HL-60/S4 (cell line): ENCODE results near the gene DMAC2.
"Not testable (repeated sequence)": the region's sequence is repeated elsewhere in the genome, so short reads cannot be mapped to it uniquely, and the experiment has no call there.

ENCODE experiments used
- in situ Hi-C: fragments of 300-500 bp; cut with MboI; formaldehyde crosslinking; loops from 2 replicates; pipeline ENCODE4 v1.14.3; 2022; ENCODE audit warnings: low sequenced_read_pairs

The DMAC2 gene

DNA sequence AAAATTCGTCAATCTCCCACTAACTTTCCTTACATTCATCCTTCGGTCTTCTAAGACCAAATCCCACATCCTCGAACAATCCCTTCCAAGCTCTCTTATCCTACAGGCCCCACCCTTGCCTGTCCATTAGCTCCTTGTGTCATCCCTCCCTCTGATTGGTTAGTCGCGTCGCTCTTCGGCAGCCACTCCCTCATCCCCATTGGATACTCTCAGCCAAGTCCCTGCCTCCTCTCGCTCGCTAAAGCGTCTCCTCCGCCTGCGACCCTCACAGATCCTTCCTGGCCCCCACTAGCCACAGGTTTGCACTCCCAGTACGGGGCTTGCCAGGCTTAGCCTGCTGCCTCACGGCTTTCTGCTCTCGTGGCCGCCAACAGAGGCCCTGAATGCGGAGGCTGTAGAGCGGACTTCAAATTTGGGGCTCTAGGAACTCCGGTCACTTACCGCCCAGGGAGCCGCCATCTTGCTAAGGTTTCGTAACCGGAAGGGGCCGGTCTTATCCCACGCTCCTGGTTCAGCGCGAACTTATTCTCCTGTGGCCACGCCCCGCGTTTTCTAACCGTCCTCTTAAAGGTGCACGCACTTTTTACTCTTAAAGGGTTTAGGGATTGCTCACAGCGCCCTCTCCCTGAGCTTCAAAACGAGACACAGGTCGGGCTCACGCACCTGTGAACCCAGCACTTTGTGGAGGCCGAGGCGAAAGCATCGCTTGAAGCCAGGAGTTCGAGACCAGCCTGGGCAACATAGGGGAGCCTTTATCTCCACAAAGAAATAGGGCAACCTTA is at the start of gene DMAC2:
DMAC2 (minus strand) TSS at position 472 of the 782 bp plus-strand sequence; CDS start at position 459, 13 bp downstream.
- in situ Hi-C loops, result loop anchor here (10.0 kb wide), 1 partner anchor 135 kb away; the partner anchor contains the start of gene CEACAM21

DNA sequence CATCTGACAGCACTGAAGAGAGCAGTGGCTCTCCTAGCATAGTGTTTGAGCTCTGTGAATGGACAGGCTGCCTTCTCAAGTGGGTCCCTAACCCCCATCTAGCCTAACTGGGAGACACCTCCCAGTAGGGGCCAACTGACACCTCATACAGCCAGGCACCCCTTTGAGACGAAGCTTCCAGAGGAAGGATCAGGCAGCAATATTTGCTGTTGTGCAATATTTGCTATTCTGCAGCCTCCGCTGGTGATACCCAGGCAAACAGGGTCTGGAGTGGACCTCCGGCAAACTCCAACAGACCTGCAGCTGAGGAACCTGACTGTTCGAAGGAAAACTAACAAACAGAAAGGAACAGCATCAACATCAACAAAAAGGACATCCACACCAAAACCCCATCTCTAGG is 47.2 kb upstream of the DMAC2 start:
- in situ Hi-C loops, result not testable (repeated sequence)

DNA sequence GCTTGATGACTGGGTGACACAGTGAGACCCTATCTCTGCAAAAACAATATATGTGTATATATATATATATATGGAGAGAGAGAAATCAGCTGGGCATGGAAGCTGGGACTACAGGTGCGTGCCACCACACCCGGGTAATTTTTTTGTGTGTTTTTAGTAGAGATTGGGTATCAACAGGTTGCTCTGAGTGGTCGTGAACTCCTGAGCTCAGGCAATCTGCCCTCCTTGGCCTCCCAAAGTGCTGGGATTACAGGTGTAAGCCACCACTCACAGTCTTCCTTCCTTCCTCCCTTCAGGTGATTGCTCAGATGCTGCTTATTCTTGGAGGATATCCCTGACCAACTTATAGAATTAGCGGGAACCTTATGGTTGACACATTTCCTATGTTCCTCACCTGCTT is 45.1 kb upstream of the DMAC2 start:
- in situ Hi-C loops, result no loop called here

DNA sequence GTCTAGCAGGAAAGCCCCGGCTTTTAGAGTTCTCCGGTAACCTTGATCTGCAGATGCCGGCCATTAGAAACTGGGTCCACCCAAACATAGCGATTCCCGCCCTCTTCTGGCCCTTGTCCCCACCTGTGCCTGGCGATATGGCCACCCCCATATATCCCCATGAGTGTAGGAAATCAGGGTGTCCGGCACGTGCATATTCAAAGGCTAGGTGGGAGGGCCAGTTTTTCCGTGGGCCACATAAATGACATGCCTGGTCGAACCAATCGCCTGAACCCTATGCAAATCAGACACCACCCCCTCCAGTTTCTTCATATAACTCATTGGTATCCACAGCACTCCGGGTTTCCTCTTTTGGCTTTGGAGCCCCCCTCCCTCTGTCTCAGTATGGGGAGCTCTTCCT is 40.6 kb upstream of the DMAC2 start:
- in situ Hi-C loops, result no loop called here

DNA sequence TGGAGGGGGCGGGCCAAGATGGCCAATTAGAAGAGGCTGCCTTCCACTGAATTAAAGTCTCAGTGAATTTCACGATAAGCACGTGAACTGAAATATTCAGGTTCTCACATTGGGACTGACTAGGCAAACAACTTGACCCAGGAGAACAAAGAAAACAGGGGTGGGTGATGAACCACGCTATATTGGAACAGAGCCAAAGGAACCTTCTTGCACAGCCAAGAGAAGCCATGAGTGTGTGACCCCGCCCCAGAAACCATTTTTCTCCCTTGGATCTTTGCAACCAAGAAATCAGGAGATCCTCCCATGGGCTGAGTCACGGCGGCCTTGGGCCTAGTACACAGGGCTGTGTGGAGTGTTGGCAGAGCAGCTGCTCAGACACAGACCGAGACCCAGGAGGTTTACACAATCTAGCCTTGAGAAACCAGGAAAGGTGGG is 40.1 kb upstream of the DMAC2 start:
- in situ Hi-C loops, result no loop called here

DNA sequence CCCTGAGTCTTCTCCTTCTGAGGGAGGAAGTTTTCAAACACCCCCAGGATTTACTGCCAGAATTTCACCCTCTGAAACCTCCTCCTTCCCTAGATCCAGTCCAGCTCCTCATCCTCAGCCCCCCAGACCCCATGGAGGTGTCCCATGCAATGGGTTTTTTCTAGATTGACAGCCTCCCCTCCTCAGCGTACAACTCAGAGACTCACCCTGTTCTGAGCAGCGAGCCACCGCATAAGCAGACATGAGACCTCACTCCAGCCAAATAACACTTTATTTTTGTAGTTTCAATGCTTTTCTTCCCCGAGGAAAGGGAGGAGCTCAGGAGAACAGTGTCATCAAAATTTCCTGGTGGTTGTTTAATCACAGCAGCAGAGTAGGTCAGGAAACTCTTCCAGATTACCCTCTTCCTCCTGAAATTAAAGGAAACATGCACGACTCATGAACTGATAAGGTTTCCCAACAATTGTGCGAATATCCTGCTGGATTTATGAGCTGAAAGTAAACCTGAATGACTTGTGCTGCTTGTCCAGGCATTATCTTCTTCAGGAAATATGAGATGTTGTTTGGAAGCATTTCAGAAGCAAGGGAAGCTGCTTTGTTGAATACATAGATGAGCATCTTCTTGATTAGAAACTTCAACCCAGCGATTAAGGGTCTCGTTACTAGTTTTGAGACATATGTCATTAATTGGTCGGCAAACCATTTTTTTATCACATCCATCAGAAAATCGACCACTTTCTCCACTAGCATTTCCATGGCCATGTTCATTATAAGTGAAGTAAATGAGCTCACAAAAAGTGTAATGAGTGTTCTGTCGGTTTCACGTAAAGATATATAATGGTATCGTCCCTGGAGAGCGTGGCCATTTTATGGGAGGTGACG is 39.4 kb upstream of the DMAC2 start:
- in situ Hi-C loops, result no loop called here

DNA sequence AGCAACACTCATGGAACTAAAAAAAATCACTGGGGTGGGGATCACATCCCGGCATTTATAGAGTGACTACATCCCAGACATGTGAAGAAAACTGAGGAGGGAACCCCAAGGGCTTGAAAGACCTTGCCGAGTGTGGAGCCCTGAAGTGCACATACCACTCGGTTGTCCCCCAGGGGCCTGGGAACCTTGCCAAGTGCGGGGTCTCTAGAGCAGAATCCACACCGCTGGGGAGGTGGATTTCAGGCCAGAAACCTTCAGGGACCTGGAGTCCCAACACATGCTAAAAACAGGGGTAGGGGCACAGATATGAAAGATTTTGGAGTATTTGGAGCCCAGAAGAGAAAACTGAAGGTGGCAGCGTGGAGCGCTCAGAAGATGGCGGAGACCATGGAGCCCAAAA is 38.5 kb upstream of the DMAC2 start:
- in situ Hi-C loops, result no loop called here

DNA sequence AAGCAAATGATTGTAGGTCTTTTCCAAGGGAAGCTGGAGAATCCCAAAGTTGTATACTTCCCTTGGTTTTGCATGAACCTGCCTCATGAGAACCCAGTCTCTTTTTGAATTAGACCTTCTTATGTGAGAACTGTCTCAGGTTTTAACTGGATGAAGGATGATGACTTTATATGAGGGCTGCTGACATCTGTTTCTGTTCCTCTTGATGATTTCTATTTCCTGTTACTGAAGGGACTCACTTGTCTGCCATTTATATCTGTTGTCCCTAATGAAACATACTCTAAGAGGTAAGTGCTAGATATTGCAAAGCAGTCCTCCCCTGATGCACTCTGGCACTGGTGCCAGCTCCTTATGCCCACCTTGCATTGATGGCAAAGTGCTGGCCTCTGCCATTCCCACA is 36.9 kb upstream of the DMAC2 start:
- in situ Hi-C loops, result no loop called here

DNA sequence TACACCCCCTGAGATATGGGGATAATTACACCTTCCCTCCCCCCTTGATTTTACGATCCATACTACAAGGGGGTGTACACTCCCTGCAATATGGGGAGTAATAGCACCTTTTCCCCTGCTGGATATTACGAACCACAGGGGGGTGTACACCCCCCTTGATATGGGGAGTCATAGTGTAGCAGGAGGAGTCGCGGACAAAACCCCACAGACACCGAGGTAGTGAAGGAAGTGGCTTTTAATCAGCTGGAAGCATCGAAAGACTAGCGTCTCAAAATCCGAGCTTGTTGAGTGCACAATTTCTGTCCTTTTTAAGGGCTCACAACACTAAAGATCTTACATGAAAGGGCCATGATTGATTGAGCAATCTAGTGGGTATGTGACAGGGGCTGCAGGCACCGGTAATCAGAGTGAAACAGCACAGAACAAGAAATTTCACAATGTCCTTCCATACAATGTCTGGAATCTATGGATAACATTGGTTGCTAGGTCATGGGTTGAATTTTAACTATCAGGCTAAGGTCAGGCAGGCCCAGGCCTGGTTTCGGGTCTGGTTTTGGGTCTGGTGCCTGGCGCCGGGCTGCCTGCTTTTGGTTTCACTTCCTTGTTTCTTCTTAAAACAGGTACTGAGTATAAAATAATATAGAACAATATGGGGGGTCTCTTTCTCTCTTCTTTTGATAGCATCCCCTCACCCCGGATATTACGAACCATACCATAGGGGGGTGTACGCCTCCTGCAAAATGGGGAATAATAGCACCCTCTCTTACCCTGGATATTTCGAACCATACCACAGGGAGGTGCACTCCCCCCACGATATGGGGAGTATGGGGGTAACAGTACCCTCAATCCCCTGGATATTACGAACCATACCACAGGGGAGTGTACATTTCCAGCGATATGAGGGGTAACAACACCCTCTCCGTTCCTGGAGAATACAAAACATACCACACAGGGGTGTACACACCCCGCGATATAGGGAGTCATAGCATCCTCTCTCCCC is 23.8 kb upstream of the DMAC2 start:
- in situ Hi-C loops, result not testable (repeated sequence)

DNA sequence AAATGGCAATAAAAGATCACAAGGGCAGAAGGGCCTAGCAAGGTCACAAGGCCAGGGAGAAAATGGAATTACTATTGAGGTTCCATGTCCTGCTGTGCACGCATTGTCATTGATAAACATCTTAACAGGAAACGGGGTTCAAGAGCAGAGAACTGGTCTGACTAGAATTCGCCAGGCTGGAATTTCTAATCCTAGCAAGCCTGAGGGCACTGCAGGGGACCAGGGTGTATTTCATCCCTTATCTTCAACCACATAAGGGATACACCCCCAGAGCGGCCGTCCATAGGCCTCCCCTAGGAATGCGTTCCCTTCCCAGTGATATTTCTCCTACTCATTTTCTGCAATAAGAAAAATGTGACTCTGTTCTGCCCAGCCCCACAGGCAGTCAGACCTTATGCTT is 22.8 kb upstream of the DMAC2 start:
- in situ Hi-C loops, result no loop called here

DNA sequence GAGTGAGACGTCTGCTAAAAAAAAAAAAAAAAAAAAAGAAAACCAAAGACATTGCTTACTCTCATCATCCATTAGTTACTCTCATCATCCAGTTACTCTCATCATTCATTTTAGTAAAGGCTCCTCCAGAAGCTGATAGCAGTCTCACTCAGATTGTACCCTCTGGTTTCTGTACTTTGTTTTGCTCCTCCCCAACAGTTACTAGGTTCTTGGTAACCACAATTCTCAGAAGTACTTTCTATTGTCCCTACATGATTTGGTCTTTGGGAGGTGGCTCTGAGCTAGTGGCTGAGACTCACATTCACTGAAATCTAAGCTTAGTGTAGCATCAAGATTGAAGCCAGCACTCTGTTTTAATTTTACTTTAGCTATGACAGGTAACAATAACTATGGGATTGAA is 17.5 kb upstream of the DMAC2 start:
- in situ Hi-C loops, result no loop called here

DNA sequence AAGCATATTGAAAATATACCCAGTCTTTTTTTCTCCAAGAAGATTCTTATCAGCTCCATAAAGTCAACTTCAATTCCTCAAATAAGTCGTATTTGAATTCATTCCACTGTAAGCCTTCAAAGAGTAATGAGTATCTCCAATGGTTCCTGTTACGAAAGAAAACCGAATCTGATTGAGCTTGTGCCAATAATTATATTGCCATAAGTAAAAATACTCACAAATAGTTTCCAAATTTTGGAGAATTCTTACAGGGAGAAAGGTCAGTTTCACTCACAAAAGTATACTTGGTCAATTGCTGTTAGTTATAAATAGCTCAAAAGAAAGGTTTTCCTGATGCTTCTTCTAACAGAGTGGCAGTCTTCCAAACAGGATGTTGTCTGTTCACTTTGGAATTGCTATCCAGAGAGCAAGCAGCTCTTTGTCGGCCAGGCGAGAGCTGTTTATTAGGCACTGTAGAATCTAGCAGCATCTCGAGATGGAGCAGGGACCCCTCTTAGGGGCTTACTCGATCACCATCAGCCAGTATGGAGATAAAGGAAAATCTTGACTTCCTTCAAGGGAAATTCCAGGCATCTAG is 16.7 kb upstream of the DMAC2 start:
- in situ Hi-C loops, result no loop called here

DNA sequence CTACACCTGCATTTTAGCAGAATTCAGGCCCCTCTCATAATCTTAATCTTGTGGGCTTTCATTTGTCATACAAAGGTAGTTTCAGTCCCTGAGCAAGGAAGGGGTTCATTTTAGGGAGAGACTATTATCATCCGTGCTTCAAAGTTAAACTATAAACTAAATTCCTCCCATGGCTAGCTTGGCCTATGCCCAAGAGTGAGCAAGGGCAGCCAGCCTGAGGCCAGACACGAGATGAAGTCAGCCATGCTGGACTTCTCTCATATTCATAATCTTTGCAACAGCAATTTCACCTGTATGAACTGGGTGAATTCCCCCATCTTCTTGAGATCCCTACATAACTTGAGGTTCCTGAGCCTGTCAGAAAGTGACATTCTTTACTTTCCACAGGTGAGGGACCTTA is 16.2 kb upstream of the DMAC2 start:
- in situ Hi-C loops, result no loop called here

DNA sequence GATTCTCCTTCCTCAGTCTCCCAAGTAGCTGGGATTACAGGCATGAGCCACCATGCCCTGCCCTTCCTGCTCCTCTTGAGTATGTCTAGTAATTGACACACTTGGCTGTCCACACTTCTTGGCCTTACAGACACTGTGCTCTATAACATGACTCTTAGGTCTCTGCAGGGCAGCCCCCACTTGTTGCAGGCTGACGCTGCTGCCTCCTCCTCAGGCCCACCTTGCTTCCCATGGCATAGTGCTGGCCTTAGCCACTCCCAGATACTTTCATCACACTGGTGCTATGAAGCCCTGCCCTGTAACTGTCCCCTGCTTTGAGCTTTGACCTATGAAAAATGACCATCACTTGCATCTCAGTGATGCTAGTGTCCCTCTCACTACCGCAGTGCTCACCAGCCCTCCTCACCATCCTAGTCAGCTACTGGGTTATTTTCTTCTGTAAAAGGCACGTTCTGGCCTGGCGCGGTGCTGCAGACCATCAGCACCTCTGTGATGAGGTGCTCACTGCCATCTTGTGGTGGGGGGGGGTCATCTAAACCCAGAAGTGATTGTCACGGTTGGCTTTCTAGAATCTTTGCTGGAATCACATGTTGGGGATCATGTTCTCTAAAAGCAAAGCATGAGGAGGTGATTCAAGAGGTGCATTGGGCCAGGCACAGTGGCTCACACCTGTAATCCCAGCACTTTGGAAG is 13.0 kb upstream of the DMAC2 start:
- in situ Hi-C loops, result no loop called here

DNA sequence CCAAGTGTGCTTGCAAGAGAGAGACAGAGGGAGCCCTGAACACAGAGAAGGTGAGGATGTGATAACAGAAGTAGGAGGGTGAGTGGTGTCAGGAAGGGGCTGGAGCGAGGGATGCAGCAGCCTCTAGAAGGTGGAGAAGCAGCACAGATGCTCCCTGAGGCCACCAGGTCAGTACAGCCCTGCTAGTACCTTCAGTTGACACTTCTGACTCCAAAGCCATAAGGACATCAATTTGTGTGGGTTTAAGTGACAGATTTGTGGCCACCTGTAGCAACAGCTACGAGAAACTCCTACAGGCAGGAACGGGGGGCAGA is 10.1 kb upstream of the DMAC2 start:
- in situ Hi-C loops, result loop anchor here (10.0 kb wide), 1 partner anchor 125 kb away; the partner anchor contains the start of gene CEACAM21

DNA sequence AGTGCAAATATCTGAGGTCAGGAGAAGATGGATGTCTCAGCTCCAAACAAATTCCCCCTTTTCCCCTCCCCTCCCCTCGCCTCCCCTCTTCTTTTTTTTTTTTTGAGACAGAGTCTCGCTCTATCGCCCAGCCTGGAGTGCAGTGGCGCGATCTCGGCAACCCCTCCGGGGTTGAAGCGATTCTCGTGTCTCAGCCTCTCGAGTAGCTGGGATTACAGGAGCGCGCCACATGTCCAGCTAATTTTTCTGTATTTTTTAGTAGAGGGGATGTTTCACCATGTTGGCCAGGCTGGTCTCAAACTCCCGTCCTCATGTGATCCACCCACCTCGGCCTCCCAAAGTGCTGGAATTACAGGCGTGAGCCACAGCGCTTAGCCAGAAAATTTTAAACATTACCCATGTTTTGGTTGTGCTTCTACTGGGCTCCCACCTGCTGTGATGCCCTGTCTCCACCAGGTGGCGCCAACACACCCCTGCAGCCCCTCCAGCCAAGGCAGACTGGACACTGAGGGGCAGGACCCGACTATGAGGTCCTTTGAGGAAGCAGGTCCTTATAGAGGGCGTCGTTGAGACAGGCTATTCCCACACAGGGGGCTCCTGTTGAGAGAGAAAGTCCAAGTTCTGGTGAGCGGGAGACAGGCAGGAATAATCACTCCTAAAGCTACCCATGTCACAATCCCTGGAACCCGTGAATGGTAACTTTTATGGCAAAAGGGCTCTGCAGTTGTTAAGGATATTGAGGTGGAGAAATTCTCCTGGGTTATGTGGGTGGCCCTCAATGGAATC is 9.6 kb upstream of the DMAC2 start:
- in situ Hi-C loops, result loop anchor here (10.0 kb wide), 1 partner anchor 126 kb away; the partner anchor contains the start of gene CEACAM21

DNA sequence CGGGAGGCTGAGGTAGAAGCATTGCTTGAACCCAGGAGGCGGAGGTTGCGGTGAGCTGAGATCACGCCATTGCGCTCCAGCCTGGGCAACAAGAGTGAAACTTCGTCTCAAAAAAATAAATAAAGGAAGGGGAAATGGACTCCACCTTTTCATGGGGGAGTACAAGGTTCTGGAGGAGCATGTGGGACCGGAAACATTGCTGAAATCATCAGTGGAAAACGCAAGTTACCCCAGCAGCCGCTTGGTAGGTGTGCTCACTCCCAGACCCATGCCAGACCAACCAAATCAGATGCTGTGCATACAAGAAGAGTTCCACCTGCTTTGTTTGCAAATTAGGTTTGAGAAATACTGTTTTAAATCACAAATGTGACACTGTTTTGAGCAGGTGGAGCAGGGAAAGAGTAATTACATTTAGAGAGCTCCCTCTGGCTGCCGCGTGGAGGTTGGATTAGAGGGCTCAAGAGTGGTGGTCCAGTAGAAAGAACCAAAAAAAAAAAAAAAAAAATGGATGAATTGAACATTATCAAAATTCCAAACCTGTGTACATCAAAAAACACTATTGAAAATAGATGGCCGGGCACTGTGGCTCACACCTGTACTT is 8.1 kb upstream of the DMAC2 start:
- in situ Hi-C loops, result loop anchor here (10.0 kb wide), 1 partner anchor 127 kb away; the partner anchor contains the start of gene CEACAM21

DNA sequence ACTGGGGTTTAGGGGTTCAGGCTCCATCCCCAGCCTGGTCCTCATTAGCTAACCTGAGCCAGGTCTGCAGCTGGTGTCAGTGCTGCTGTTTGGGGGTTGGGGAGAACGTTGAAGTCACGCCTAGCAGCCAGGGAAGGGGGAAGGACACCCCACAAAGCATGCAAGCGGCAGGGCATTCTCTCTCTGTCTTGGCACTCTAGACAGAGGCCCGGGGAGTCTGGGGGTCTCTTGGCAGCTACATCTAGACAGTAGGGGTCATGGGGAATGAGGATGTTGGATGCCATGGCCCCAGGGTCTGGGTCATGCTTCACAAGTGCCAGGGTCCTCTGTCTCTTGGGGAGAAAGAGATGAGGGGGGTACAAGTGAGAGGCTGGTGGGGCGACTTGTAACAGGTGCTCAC is 5.9 kb upstream of the DMAC2 start:
- in situ Hi-C loops, result loop anchor here (10.0 kb wide), 1 partner anchor 129 kb away; the partner anchor contains the start of gene CEACAM21
